Endothelial cell of umbilical vein (primary cell): Measurements from ENCODE around the gene CD44. TPM values are rescaled to one million over a fixed set of nuclear protein-coding genes. Genes with fewer than 3 reads are reported as not detected.

Experiments
- BruUV-seq: library from RNA; stranded (reverse); fragments of 400-500 nt; replicated peaks from 2 replicates; lab custom pipeline; 2021; lab: Mats Ljungman, UMichigan
- CTCF ChIA-PET: fragments of 300-600, 350-600 bp; sonication (Branson Sonifier 250); formaldehyde crosslinking; loops from one replicate; lab custom pipeline; 2021; ENCODE audit warnings: antibody characterized with exemption, inconsistent platforms; lab: Charles Lee
- POLR2A ChIA-PET: fragments of 300-600, 350-600 bp; sonication (Branson Sonifier 250); formaldehyde crosslinking; loops from one replicate; lab custom pipeline; 2021; ENCODE audit warnings: antibody characterized with exemption, inconsistent platforms; lab: Charles Lee
- DNase-seq: peaks from one replicate; pipeline ENCODE4 v3.0.0-alpha.2; 2011; ENCODE audit warnings: low read depth, low spot score
- FAIRE-seq: peaks from 2 replicates; lab custom pipeline; 2011; peaks lifted over from hg19 to GRCh38; lab: Jason Lieb, UNC
- H2AFZ ChIP-seq: 2 replicates; pipeline ENCODE4 v1.6.0; 2012; ENCODE audit warnings: low read depth, low read length, control low read depth, inconsistent platforms
- H3K27ac ChIP-seq: 2 replicates; pipeline ENCODE4 v1.5.1; 2011; ENCODE audit warnings: low read depth, mild to moderate bottlenecking, control low read depth, low read length, moderate library complexity; ENCODE audit not compliant: insufficient read depth
- H3K27me3 ChIP-seq, 2 experiments: 2 replicates each; pipeline versions ENCODE4 v1.6.0 to v1.6.1; 2011; ENCODE audit warnings: low read length in 2 of 2, mixed read lengths in 1 of 2; ENCODE audit not compliant: control insufficient read depth in 2 of 2, insufficient read depth in 2 of 2
- H3K36me3 ChIP-seq, 2 experiments: 2 replicates in 1 of 2; 3 replicates in 1 of 2; pipeline ENCODE4 v1.5.1; 2011; ENCODE audit warnings: low read length in 2 of 2, mild to moderate bottlenecking in 1 of 2, moderate library complexity in 1 of 2; ENCODE audit not compliant: control insufficient read depth in 2 of 2, insufficient read depth in 2 of 2; ENCODE audit errors: extremely low read depth in 1 of 2
- H3K4me1 ChIP-seq: 3 replicates; pipeline ENCODE4 v1.5.1; 2011; ENCODE audit warnings: mild to moderate bottlenecking, low read length; ENCODE audit not compliant: control insufficient read depth, insufficient read depth; ENCODE audit errors: extremely low read depth
- H3K4me2 ChIP-seq: 2 replicates; pipeline ENCODE4 v1.6.1; 2011; ENCODE audit warnings: low read length, control low read depth, mixed read lengths; ENCODE audit not compliant: insufficient read depth
- H3K4me3 ChIP-seq, 3 experiments: fragments of 200-600 bp in 1 of 3; sonication (generic), shearing (Covaris generic) in 1 of 3; replicated peaks in 1 of 3; 2 replicates each; pipeline ENCODE4 v1.5.1; 2011 to 2016; ENCODE audit warnings: control low read depth in 3 of 3, low read length in 3 of 3, mild to moderate bottlenecking in 2 of 3, inconsistent platforms in 1 of 3, low read depth in 1 of 3, moderate library complexity in 1 of 3; ENCODE audit not compliant: insufficient read depth in 1 of 3
- H3K79me2 ChIP-seq: 2 replicates; pipeline ENCODE4 v1.6.0; 2012; ENCODE audit warnings: low read length, inconsistent platforms; ENCODE audit not compliant: control insufficient read depth, insufficient read depth
- H3K9ac ChIP-seq: replicated peaks from 2 replicates; pipeline ENCODE3; 2011; ENCODE audit warnings: low read length, control low read depth; ENCODE audit not compliant: insufficient read depth; ENCODE audit errors: extremely low read depth
- H3K9me1 ChIP-seq: replicated peaks from 3 replicates; pipeline ENCODE4 v1.6.0; 2011; ENCODE audit warnings: mild to moderate bottlenecking, low read length; ENCODE audit not compliant: control insufficient read depth, insufficient read depth; ENCODE audit errors: extremely low read depth
- H3K9me3 ChIP-seq: replicated peaks from 2 replicates; pipeline ENCODE4 v1.5.1; 2012; ENCODE audit warnings: low read length, inconsistent platforms; ENCODE audit not compliant: control insufficient read depth, insufficient read depth
- H4K20me1 ChIP-seq: replicated peaks from 2 replicates; pipeline ENCODE3; 2011; ENCODE audit warnings: mild to moderate bottlenecking, low read length; ENCODE audit not compliant: control insufficient read depth, insufficient read depth; ENCODE audit errors: extremely low read depth
- EZH2 ChIP-seq: IDR thresholded peaks from 2 replicates; pipeline ENCODE4 v1.6.1; 2012; ENCODE audit warnings: borderline replicate concordance, low read depth, mild to moderate bottlenecking, moderate library complexity, low read length, inconsistent platforms; ENCODE audit not compliant: severe bottlenecking
- FOS ChIP-seq: IDR thresholded peaks from 2 replicates; pipeline ENCODE4 v1.6.1; 2011; ENCODE audit warnings: mild to moderate bottlenecking, low read length, moderate library complexity, borderline replicate concordance; ENCODE audit not compliant: insufficient read depth
- GATA2 ChIP-seq: IDR thresholded peaks from 2 replicates; pipeline ENCODE4 v1.7.0; 2011; ENCODE audit warnings: low read depth, mild to moderate bottlenecking, moderate library complexity, mixed read lengths, low read length; ENCODE audit not compliant: insufficient read length, insufficient read depth
- JUN ChIP-seq: IDR thresholded peaks from 2 replicates; pipeline ENCODE4 v1.6.1; 2011; ENCODE audit warnings: borderline replicate concordance, low read depth; ENCODE audit not compliant: insufficient read length, insufficient read depth
- MYC ChIP-seq: IDR thresholded peaks from one replicate; pipeline ENCODE4 v1.6.1; 2011; ENCODE audit warnings: mild to moderate bottlenecking, low read depth, low read length
- POLR2A ChIP-seq: IDR thresholded peaks from 2 replicates; pipeline ENCODE4 v1.6.1; 2012; ENCODE audit warnings: low read depth, mild to moderate bottlenecking, control low read depth, low read length
- POLR2AphosphoS5 ChIP-seq: IDR thresholded peaks from 2 replicates; pipeline ENCODE4 v1.6.1; 2012; ENCODE audit warnings: low read depth, mild to moderate bottlenecking, control low read depth, low read length, moderate library complexity; ENCODE audit not compliant: insufficient read depth
- dilution Hi-C: fragments of 300-500 bp; cut with MboI; formaldehyde crosslinking; loops from one replicate; pipeline ENCODE4 v1.15.0; 2019; ENCODE audit warnings: low sequenced_read_pairs; ENCODE audit not compliant: extremely low pct_ligation_motif_present
- intact Hi-C: fragments of 100-400 bp; cut with micrococcal nuclease; formaldehyde crosslinking; loops from one replicate; pipeline ENCODE4 v1.10.0; 2022
- polyA plus RNA-seq, 4 experiments: library from polyadenylated mRNA; depleted of rRNA in 3 of 4; stranded (reverse) in 3 of 4; unstranded in 1 of 4; fragments of >200 nt; gene quantifications; 2 replicates each; pipeline versions ENCODE4 v1.2.1 to v1.2.3, GENCODE V29; 2011 to 2012; ENCODE audit warnings: missing spikeins in 1 of 4
- total RNA-seq: library from RNA; stranded (reverse); gene quantifications from 2 replicates; pipeline ENCODE4 v1.2.3, GENCODE V29; 2021
- TF ChIP-seq, protein P1 (sequence below), 2 donors: IDR thresholded peaks; 1 replicate in 1 of 2; 2 replicates in 1 of 2; pipeline ENCODE4 v1.5.1; 2011; ENCODE audit warnings: low read length in 2 of 2, mild to moderate bottlenecking in 2 of 2, moderate library complexity in 2 of 2, control low read depth in 1 of 2, inconsistent platforms in 1 of 2, low read depth in 1 of 2; ENCODE audit not compliant: insufficient read depth in 1 of 2; ENCODE audit errors: extremely low read depth in 1 of 2
- TF ChIP-seq, protein P2 (sequence below): IDR thresholded peaks from 2 replicates; pipeline ENCODE4 v1.6.1; 2011; ENCODE audit not compliant: insufficient read depth, insufficient read length

CD44 gene
- total and polyA plus RNA-seq, 2 donors (not counting 3 experiments of a cell fraction or from before 2014, with no cell fraction given), result 25.5 to 26.3 TPM

DNA sequence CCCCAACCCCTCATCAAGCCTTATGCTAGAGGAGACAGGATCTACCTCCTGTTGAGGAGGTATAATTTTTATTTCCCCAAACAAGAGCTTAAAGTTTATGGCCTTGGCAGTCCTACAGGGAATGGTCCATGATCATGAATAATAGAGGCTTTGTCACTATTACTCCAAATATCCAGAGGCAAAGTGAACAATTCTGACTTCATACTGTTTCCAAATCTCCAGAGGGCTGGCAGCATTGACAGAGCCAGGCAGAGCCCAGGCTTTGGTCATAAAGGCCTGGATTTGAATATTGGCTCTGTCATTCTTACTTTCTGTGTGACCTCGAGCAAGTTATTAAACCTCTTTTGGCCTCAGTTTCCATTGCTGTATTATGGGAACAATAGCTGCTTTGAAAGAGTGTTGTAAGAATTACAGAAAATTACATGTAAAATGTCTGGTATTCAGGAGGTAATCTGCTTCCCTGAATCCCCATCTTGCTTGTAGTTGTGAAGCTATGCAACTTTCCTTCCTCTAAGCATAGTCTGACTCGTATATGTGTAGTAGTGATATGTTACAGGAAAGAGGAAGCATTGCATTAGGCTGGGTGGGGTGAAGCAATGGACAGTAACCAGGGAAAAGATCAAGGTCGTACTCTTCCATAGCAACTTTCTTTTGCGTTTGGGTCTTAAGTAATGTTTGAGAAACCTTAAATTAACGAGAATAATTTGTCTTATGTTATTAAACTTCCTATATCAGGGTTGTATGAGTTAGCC is 88.8 kb downstream of the CD44 start:
- dilution Hi-C loops, result no loop called here

DNA sequence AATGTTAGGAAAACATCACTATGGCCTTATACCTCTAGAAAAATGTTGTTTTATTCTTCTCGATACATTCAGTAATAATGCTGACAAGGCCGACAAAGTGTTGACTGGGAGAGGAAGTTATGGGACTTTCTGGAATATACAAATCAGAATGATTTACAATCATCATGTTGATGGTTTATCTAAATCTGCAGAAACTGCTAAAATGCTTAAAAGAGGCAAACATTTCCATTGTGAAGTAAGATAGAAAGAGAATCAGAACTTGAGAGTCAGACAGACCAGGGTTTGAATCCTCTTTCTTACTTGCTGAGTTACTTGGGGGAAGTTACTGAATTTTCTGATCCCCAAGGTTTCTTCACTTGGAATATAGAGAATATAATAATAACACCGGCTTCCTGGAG is 89.4 kb downstream of the CD44 start:
- intact Hi-C loops, result no loop called here
- H3K27ac ChIP-seq, result no peak overlapping the region
- H3K4me2 ChIP-seq, result no peak overlapping the region
- TF ChIP-seq FOS, result no peak
- TF ChIP-seq, protein P1, sequence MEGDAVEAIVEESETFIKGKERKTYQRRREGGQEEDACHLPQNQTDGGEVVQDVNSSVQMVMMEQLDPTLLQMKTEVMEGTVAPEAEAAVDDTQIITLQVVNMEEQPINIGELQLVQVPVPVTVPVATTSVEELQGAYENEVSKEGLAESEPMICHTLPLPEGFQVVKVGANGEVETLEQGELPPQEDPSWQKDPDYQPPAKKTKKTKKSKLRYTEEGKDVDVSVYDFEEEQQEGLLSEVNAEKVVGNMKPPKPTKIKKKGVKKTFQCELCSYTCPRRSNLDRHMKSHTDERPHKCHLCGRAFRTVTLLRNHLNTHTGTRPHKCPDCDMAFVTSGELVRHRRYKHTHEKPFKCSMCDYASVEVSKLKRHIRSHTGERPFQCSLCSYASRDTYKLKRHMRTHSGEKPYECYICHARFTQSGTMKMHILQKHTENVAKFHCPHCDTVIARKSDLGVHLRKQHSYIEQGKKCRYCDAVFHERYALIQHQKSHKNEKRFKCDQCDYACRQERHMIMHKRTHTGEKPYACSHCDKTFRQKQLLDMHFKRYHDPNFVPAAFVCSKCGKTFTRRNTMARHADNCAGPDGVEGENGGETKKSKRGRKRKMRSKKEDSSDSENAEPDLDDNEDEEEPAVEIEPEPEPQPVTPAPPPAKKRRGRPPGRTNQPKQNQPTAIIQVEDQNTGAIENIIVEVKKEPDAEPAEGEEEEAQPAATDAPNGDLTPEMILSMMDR (IDR thresholded peaks at IDR 0.05; ENCODE audit: extremely low read depth in 1 of 2, insufficient read depth in 1 of 2, low read depth in 1 of 2, low read length in 2 of 2), result no peak
- no peak for TF ChIP-seq POLR2AphosphoS5
- no peak for TF ChIP-seq JUN
- no peak for TF ChIP-seq EZH2
- no peak for TF ChIP-seq MYC
- TF ChIP-seq, protein P2, sequence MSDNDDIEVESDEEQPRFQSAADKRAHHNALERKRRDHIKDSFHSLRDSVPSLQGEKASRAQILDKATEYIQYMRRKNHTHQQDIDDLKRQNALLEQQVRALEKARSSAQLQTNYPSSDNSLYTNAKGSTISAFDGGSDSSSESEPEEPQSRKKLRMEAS, result no peak
- TF ChIP-seq POLR2A, result no peak
- TF ChIP-seq GATA2, result no peak
- no peaks in the 10 kb centered on the region for H3K27me3 ChIP-seq
- BruUV-seq, result no TSS peak
- no peaks in the 10 kb centered on the region for H3K4me1 ChIP-seq
- H3K4me3 ChIP-seq, result no peak overlapping the region
- no peaks in the 10 kb centered on the region for H3K79me2 ChIP-seq
- no peaks in the 10 kb centered on the region for H3K36me3 ChIP-seq
- H3K9me1 ChIP-seq, result no peaks in the 10 kb centered on the region
- FAIRE-seq (no peak), DNase-seq (no peak)
- H4K20me1 ChIP-seq, result no peaks in the 10 kb centered on the region
- H3K9ac ChIP-seq, result no peak overlapping the region
- CTCF ChIA-PET, result no interaction called here
- H2AFZ ChIP-seq, result no peak overlapping the region
- no peaks in the 10 kb centered on the region for H3K9me3 ChIP-seq
- POLR2A ChIA-PET, result no interaction called here
- dilution Hi-C loops, result no loop called here

More for the DNA sequence above, 88.8 kb downstream of the CD44 start:
- no peak overlapping the region for H2AFZ ChIP-seq
- FAIRE-seq (no peak), DNase-seq (no peak)
- no peak for TF ChIP-seq EZH2
- TF ChIP-seq FOS, result no peak
- TF ChIP-seq POLR2A, result no peak
- no peak for TF ChIP-seq JUN
- TF ChIP-seq POLR2AphosphoS5, result no peak
- no peak overlapping the region for H3K9ac ChIP-seq
- intact Hi-C loops, result no loop called here
- H3K9me3 ChIP-seq, result no peaks in the 10 kb centered on the region
- no peak overlapping the region for H3K4me3 ChIP-seq
- no peaks in the 10 kb centered on the region for H3K27me3 ChIP-seq
- ChIA-PET POLR2A (no interaction called here), CTCF (no interaction called here)
- no peaks in the 10 kb centered on the region for H4K20me1 ChIP-seq
- H3K79me2 ChIP-seq, result no peaks in the 10 kb centered on the region
- BruUV-seq, result no TSS peak
- no peak overlapping the region for H3K4me2 ChIP-seq
- no peak overlapping the region for H3K27ac ChIP-seq
- H3K4me1 ChIP-seq, result no peaks in the 10 kb centered on the region
- no peaks in the 10 kb centered on the region for H3K9me1 ChIP-seq
- H3K36me3 ChIP-seq, result no peaks in the 10 kb centered on the region
